GM18951 (cell line): Measurements from ENCODE around the gene PPP2R3A.
"Not testable (repeated sequence)": the region's sequence is repeated elsewhere in the genome, so short reads cannot be mapped to it uniquely, and the experiment has no call there.

Experiments
- POLR2A ChIP-seq: IDR thresholded peaks from 4 replicates; pipeline ENCODE4 v1.6.1; 2011; ENCODE audit warnings: mild to moderate bottlenecking; ENCODE audit not compliant: insufficient read length, insufficient read depth; ENCODE audit errors: extremely low read depth
- in situ Hi-C: fragments of 300-500 bp; cut with MboI; formaldehyde crosslinking; loops from one replicate; pipeline ENCODE4 v1.12.0; 2022; ENCODE audit warnings: low sequenced_read_pairs, mixed read lengths, inconsistent platforms; ENCODE audit not compliant: unreplicated experiment

PPP2R3A gene

GRCh38 chr3:136146981-136147729 lies 181.6 kb downstream of the PPP2R3A start:
- in situ Hi-C loops: no loop called here
- no peak for TF ChIP-seq POLR2A

- in situ Hi-C loops: no loop called here
- TF ChIP-seq POLR2A: no peak
Observed at GRCh38 chr3:136149667-136150066, 184.1 kb downstream of the PPP2R3A start.

- in situ Hi-C loops: no loop called here
- TF ChIP-seq POLR2A: no peak
Observed at GRCh38 chr3:136151219-136151618, 185.7 kb downstream of the PPP2R3A start.

- in situ Hi-C loops: no loop called here
- TF ChIP-seq POLR2A: no peak
Observed at GRCh38 chr3:136152176-136152843, 186.8 kb downstream of the PPP2R3A start.

- TF ChIP-seq POLR2A: no peak
- in situ Hi-C loops: no loop called here
Observed at GRCh38 chr3:136152963-136153362, 187.4 kb downstream of the PPP2R3A start.

GRCh38 chr3:136161516-136161915 lies 196.0 kb downstream of the PPP2R3A start:
- in situ Hi-C loops: no loop called here
- TF ChIP-seq POLR2A: no peak

GRCh38 chr3:136162322-136162721 lies 196.8 kb downstream of the PPP2R3A start:
- in situ Hi-C loops: no loop called here
- no peak for TF ChIP-seq POLR2A

GRCh38 chr3:136163607-136164006 lies 198.1 kb downstream of the PPP2R3A start:
- in situ Hi-C loops: not testable (repeated sequence)

- in situ Hi-C loops: no loop called here
- TF ChIP-seq POLR2A: no peak
Observed at GRCh38 chr3:136166507-136166906, 201.0 kb downstream of the PPP2R3A start.

GRCh38 chr3:136168236-136168635 lies 202.7 kb downstream of the PPP2R3A start:
- in situ Hi-C loops: not testable (repeated sequence)

GRCh38 chr3:136171097-136171542 lies 205.6 kb downstream of the PPP2R3A start:
- in situ Hi-C loops: no loop called here
- TF ChIP-seq POLR2A: no peak

- in situ Hi-C loops: no loop called here
- no peak for TF ChIP-seq POLR2A
Observed at GRCh38 chr3:136173939-136174490, 208.5 kb downstream of the PPP2R3A start.

GRCh38 chr3:136177876-136178275 lies 212.3 kb downstream of the PPP2R3A start:
- in situ Hi-C loops: no loop called here
- TF ChIP-seq POLR2A: no peak

GRCh38 chr3:136181741-136182140 lies 216.2 kb downstream of the PPP2R3A start:
- TF ChIP-seq POLR2A: no peak
- in situ Hi-C loops: no loop called here

GRCh38 chr3:136184703-136185102 lies 219.2 kb downstream of the PPP2R3A start:
- TF ChIP-seq POLR2A: no peak
- in situ Hi-C loops: no loop called here
